ENCODE data around the gene ITLN2.
"Not testable (repeated sequence)": the region's sequence is repeated elsewhere in the genome, so short reads cannot be mapped to it uniquely, and the experiment has no call there.

- not testable (repeated sequence) for TF ChIP-seq CTCF (IDR thresholded peaks at IDR 0.05; ENCODE audit: poor library complexity); EZH2phosphoT487 (IDR thresholded peaks at IDR 0.05; ENCODE audit: low read depth, severe bottlenecking, unreplicated experiment)
These were observed 5.3 kb downstream of the ITLN2 start for GRCh38 chr1:160949216-160949880.

Data from hepatocyte (in vitro differentiated cells).